GM12878 (cell line): ENCODE data around the gene VTA1. TPM values are rescaled to one million over a fixed set of nuclear protein-coding genes. Genes with fewer than 3 reads are reported as not detected.

Experiments
- ATAC-seq: fragments of 200-7000 bp; cut with Tn5 transposase; 3 replicates; pipeline ENCODE4 v1.9.1; 2020; ENCODE audit warnings: mild to moderate bottlenecking, moderate library complexity
- BruUV-seq: library from RNA; stranded (reverse); fragments of 400-500 nt; replicated peaks from 2 replicates; lab custom pipeline; 2021; lab: Mats Ljungman, UMichigan
- CTCF ChIA-PET: fragments of 300-600 bp; sonication (Branson Sonifier 250); formaldehyde crosslinking; extraction: SDS; loops from one replicate; lab custom pipeline; 2021; ENCODE audit warnings: inconsistent platforms; lab: Yijun Ruan, JAX
- POLR2A ChIA-PET: fragments of 350-600 bp; formaldehyde crosslinking; extraction: SDS; loops from one replicate; lab custom pipeline; 2021; ENCODE audit warnings: inconsistent platforms; lab: Charles Lee
- RAD21 ChIA-PET: fragments of 300-600 bp; sonication (Branson Sonifier 250); formaldehyde crosslinking; loops from one replicate; lab custom pipeline; 2023; ENCODE audit warnings: antibody characterized with exemption; ENCODE audit not compliant: unreplicated experiment; lab: Charles Lee
- SMC1A ChIA-PET: fragments of 300-600 bp; sonication (Branson Sonifier 250); formaldehyde crosslinking; loops from one replicate; lab custom pipeline; 2023; ENCODE audit not compliant: unreplicated experiment, uncharacterized antibody; lab: Charles Lee
- DNase-seq: peaks from one replicate; pipeline ENCODE4 v3.0.0-alpha.2; 2011; ENCODE audit warnings: low read depth, low spot score
- FAIRE-seq: peaks from 3 replicates; lab custom pipeline; 2011; peaks lifted over from hg19 to GRCh38; lab: Jason Lieb, UNC
- H2AFZ ChIP-seq: 2 replicates; pipeline ENCODE4 v1.6.0; 2011; ENCODE audit warnings: low read depth, low read length, control low read depth; ENCODE audit not compliant: control insufficient read depth
- H3K27ac ChIP-seq: 2 replicates; pipeline ENCODE4 v1.5.1; 2011; ENCODE audit warnings: control low read depth; ENCODE audit not compliant: control insufficient read depth, insufficient read depth
- H3K27me3 ChIP-seq, 2 experiments: replicated peaks in 1 of 2; 2 replicates each; pipeline versions ENCODE4 v1.6.0 to v1.6.1; 2011; ENCODE audit warnings: low read length in 1 of 2; ENCODE audit not compliant: control insufficient read depth in 2 of 2, insufficient read depth in 2 of 2
- H3K36me3 ChIP-seq, 2 experiments: 2 replicates each; pipeline ENCODE4 v1.5.1; 2011; ENCODE audit warnings: low read length in 1 of 2; ENCODE audit not compliant: control insufficient read depth in 2 of 2, insufficient read depth in 2 of 2
- H3K4me1 ChIP-seq: 2 replicates; pipeline ENCODE4 v1.6.1; 2011; ENCODE audit warnings: mild to moderate bottlenecking, low read length, moderate library complexity, mixed read lengths; ENCODE audit not compliant: control insufficient read depth, insufficient read depth
- H3K4me2 ChIP-seq: 2 replicates; pipeline ENCODE4 v1.6.0; 2011; ENCODE audit warnings: control low read depth; ENCODE audit not compliant: control insufficient read depth, insufficient read depth
- H3K4me3 ChIP-seq: fragments of 200-600 bp; sonication (generic); 2 replicates; pipeline ENCODE4 v1.5.1; 2016
- H3K79me2 ChIP-seq: 2 replicates; pipeline ENCODE4 v1.6.0; 2011; ENCODE audit warnings: low read length; ENCODE audit not compliant: control insufficient read depth, insufficient read depth
- H3K9ac ChIP-seq: 2 replicates; pipeline ENCODE4 v1.8.0; 2011; ENCODE audit warnings: low read length, control low read depth, mixed read lengths; ENCODE audit not compliant: control insufficient read depth, insufficient read depth
- H3K9me3 ChIP-seq: replicated peaks from 3 replicates; pipeline ENCODE4 v1.5.1; 2011; ENCODE audit warnings: mild to moderate bottlenecking, low read length; ENCODE audit not compliant: control insufficient read depth, insufficient read depth
- H4K20me1 ChIP-seq: 2 replicates; pipeline ENCODE4 v1.6.0; 2011; ENCODE audit not compliant: control insufficient read depth, insufficient read depth
- BACH1 ChIP-seq: fragments of 450-650 bp; IDR thresholded peaks from 2 replicates; pipeline ENCODE4 v1.6.1; 2017; ENCODE audit warnings: mild to moderate bottlenecking, borderline replicate concordance
- BCL11A ChIP-seq: IDR thresholded peaks from 2 replicates; pipeline ENCODE4 v1.6.1; 2011; ENCODE audit warnings: low read depth, low read length
- FOXM1 ChIP-seq: IDR thresholded peaks from 2 replicates; pipeline ENCODE4 v1.6.1; 2012; ENCODE audit warnings: low read depth, mild to moderate bottlenecking, inconsistent platforms, low read length, moderate library complexity
- IKZF1 ChIP-seq: fragments of 450-650 bp; conservative IDR thresholded peaks from 2 replicates; pipeline ENCODE4 v1.6.1; 2017; ENCODE audit warnings: antibody characterized with exemption, mild to moderate bottlenecking
- NFIC ChIP-seq: IDR thresholded peaks from 2 replicates; pipeline ENCODE4 v1.6.1; 2012; ENCODE audit warnings: low read depth, mild to moderate bottlenecking, inconsistent platforms, low read length, moderate library complexity
- NR2C1 ChIP-seq: fragments of 450-650 bp; IDR thresholded peaks from 2 replicates; pipeline ENCODE4 v1.6.1; 2017; ENCODE audit warnings: antibody characterized with exemption, mild to moderate bottlenecking, moderate library complexity
- NR2F1 ChIP-seq: fragments of 450-650 bp; conservative IDR thresholded peaks from 2 replicates; pipeline ENCODE4 v1.6.1; 2017; ENCODE audit warnings: mild to moderate bottlenecking
- NRF1 ChIP-seq: conservative IDR thresholded peaks from 2 replicates; pipeline ENCODE4 v1.6.1; 2011; ENCODE audit warnings: mild to moderate bottlenecking, low read depth, low read length, improper control_type of control experiment
- PAX8 ChIP-seq: fragments of 450-650 bp; IDR thresholded peaks from 2 replicates; pipeline ENCODE4 v1.6.1; 2017; ENCODE audit warnings: mild to moderate bottlenecking, moderate library complexity
- RFX5 ChIP-seq: IDR thresholded peaks from 2 replicates; pipeline ENCODE4 v1.6.1; 2011; ENCODE audit warnings: low read depth, low read length, improper control_type of control experiment
- SMARCA5 ChIP-seq: fragments of 450-650 bp; IDR thresholded peaks from 2 replicates; pipeline ENCODE4 v1.6.1; 2017; ENCODE audit warnings: mild to moderate bottlenecking
- STAT3 ChIP-seq: IDR thresholded peaks from 2 replicates; pipeline ENCODE4 v1.6.1; 2011; ENCODE audit warnings: low read depth, low read length, improper control_type of control experiment
- WGBS: methylation state at CpG from one replicate; pipeline ENCODE4 v1.1.6; 2016; ENCODE audit warnings: low lambda C conversion rate; ENCODE audit not compliant: insufficient replicate concordance, insufficient coverage; ENCODE audit errors: missing lambda C conversion rate; 5-methylcytosine and 5-hydroxymethylcytosine counted together
- in situ Hi-C: fragments of 300-500 bp; cut with MboI; formaldehyde crosslinking; loops from 9 replicates; pipeline ENCODE4 v1.14.3; 2018; ENCODE audit warnings: mixed read lengths
- intact Hi-C: fragments of 100-400 bp; cut with micrococcal nuclease; formaldehyde crosslinking; loops from one replicate; pipeline ENCODE4 v1.14.2; 2022; ENCODE audit not compliant: unreplicated experiment
- polyA plus RNA-seq, 11 experiments: library from polyadenylated mRNA; depleted of rRNA in 4 of 11; unstranded in 6 of 11; stranded (reverse) in 5 of 11; fragments of >200 nt; fragmentation: Nextera tagmentation in 4 of 11; fragmentation: Illumina TruSeq in 1 of 11; extraction: Ambion mirVana in 4 of 11; extraction: Trizol in 1 of 11; gene quantifications; 1 replicate in 1 of 11; 2 replicates in 10 of 11; pipeline versions ENCODE4 v1.2.1 to v1.2.3, GENCODE V29; 2011 to 2016; ENCODE audit warnings: inconsistent platforms in 2 of 11, missing spikeins in 2 of 11, low read depth in 1 of 11
- total RNA-seq, 4 experiments: library from RNA; depleted of rRNA in 3 of 4; stranded (reverse); fragments of >200 nt in 3 of 4; fragmentation: Illumina TruSeq in 1 of 4; extraction: Trizol in 1 of 4; gene quantifications; 2 replicates each; pipeline versions ENCODE4 v1.2.1 to v1.2.3, GENCODE V29; 2013 to 2021

Gene VTA1
- total and polyA plus RNA-seq, 10 of the 15 experiments (the other 5 are each of a cell fraction or from before 2014, with no cell fraction given), result 48.3 to 126 (median 90.7) TPM

DNA sequence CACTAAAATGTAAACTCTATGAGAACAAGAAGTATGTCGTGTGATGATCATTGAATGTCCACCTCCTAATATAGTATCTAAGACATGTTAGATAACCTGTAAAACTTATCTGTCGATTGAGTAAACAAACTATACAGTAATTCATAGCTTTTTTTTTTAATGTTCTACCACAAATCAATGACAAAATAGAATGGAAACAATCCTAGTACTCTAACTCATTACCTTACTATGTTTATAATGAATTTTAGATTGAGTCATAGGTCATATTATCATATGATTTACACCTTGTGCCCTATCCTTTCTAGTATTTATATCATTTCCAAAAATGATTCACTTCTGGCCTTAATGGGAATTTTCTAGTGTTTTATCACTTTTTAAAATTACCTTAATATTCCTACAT, 6.1 kb downstream of the VTA1 start:
- ChIA-PET POLR2A (no interaction called here), CTCF (interaction anchor here (0.7 to 0.8 kb wide), 2 partner anchors 55 to 63 kb away, joined by 3 to 7 read pairs; no protein-coding TSS in a partner anchor), RAD21 (no interaction called here), SMC1A (interaction anchor here (1.1 to 3.9 kb wide), 2 partner anchors 55 to 312 kb away, joined by 3 to 22 read pairs; no protein-coding TSS in a partner anchor)
- H4K20me1 ChIP-seq, result no peaks in the 10 kb centered on the region
- BruUV-seq, result no TSS peak
- ATAC-seq (no peak), DNase-seq (no peak), FAIRE-seq (no peak)
- intact Hi-C loops, result no loop called here
- 53% methylated on average over 2 of the region's 2 CpGs for WGBS
- peaks cover 61% of the 10 kb centered on the region for H3K79me2 ChIP-seq
- in situ Hi-C loops, result no loop called here
- H3K36me3 ChIP-seq, result peaks cover 0 to 6% of the 10 kb centered on the region in 2 experiments; a peak in 1 of 4 replicates
- no peaks in the 10 kb centered on the region; the same call in 2 of the 3 replicates for H3K9me3 ChIP-seq
- TF ChIP-seq NR2C1 (no peak), BACH1 (no peak), FOXM1 (no peak), IKZF1 (no peak), RFX5 (no peak), SMARCA5 (no peak), NR2F1 (no peak), STAT3 (no peak), NFIC (no peak), BCL11A (no peak), PAX8 (no peak), NRF1 (no peak)
- no peak overlapping the region for H3K4me2 ChIP-seq
- no peak overlapping the region for H3K9ac ChIP-seq
- no peaks in the 10 kb centered on the region for H3K4me1 ChIP-seq
- H3K27ac ChIP-seq, result no peak overlapping the region
- H3K4me3 ChIP-seq, result no peak overlapping the region
- no peaks in the 10 kb centered on the region for H3K27me3 ChIP-seq
- H2AFZ ChIP-seq, result no peak overlapping the region
